GM13977 (cell line): Measurements from ENCODE around the gene AIFM3.
"Not testable (repeated sequence)": the region's sequence is repeated elsewhere in the genome, so short reads cannot be mapped to it uniquely, and the experiment has no call there.

Experiments
- DNase-seq: peaks from one replicate; pipeline ENCODE4 v3.0.0; 2012; ENCODE audit warnings: low spot score
- CTCF ChIP-seq: IDR thresholded peaks from 2 replicates; pipeline ENCODE4 v1.5.1; 2012; ENCODE audit warnings: mild to moderate bottlenecking, control low read depth; ENCODE audit not compliant: insufficient read depth; ENCODE audit errors: extremely low read depth, missing control alignments
- in situ Hi-C: fragments of 300-500 bp; cut with MboI; formaldehyde crosslinking; loops from one replicate; pipeline ENCODE4 v1.12.0; 2022; ENCODE audit warnings: low sequenced_read_pairs, low pct_unique_long_range_greater_than_20kb, mixed read lengths, inconsistent platforms; ENCODE audit not compliant: unreplicated experiment

AIFM3 gene

GRCh38 chr22:20927940-20928572 is 39.0 kb upstream of the AIFM3 start:
- TF ChIP-seq CTCF = no peak
- no peak for DNase-seq
- in situ Hi-C loops = no loop called here

- in situ Hi-C loops = no loop called here
- no peak for TF ChIP-seq CTCF
- DNase-seq = no peak
Observed at GRCh38 chr22:20928573-20928967, 38.5 kb upstream of the AIFM3 start.

- in situ Hi-C loops = no loop called here
Observed at GRCh38 chr22:20930004-20930403, 37.1 kb upstream of the AIFM3 start.

GRCh38 chr22:20930435-20930834 is 36.6 kb upstream of the AIFM3 start:
- DNase-seq, in situ Hi-C loops: not testable (repeated sequence)

More at GRCh38 chr22:20930004-20930403, 37.1 kb upstream of the AIFM3 start:
- no peak for TF ChIP-seq CTCF
- DNase-seq = no peak

GRCh38 chr22:20931126-20931654 is 35.9 kb upstream of the AIFM3 start:
- TF ChIP-seq CTCF = no peak
- in situ Hi-C loops = no loop called here
- no peak for DNase-seq

- no peak for TF ChIP-seq CTCF
- in situ Hi-C loops = no loop called here
Observed at GRCh38 chr22:20933910-20934309, 33.1 kb upstream of the AIFM3 start.

GRCh38 chr22:20935049-20935448 is 32.0 kb upstream of the AIFM3 start:
- DNase-seq, in situ Hi-C loops: not testable (repeated sequence)

More at GRCh38 chr22:20933910-20934309, 33.1 kb upstream of the AIFM3 start:
- no peak for DNase-seq

- in situ Hi-C loops, DNase-seq: not testable (repeated sequence)
Observed at GRCh38 chr22:20935780-20936539, 31.1 kb upstream of the AIFM3 start.
